Body of pancreas (tissue), 4 donors: ENCODE data around the gene KCNJ10. TPM values are rescaled to one million over a fixed set of nuclear protein-coding genes. Genes with fewer than 3 reads are reported as not detected.

Experiments
- ATAC-seq: fragments of 150-250 bp; one replicate; pipeline ENCODE4 v1.9.1; 2016
- DNase-seq, 4 donors: peaks; one replicate each; pipeline ENCODE4 v3.0.0-alpha.2; 2019
- H3K27ac ChIP-seq, 4 donors: fragments of 200-600 bp; sonication (generic); 1 replicate in 3 of 4; 2 replicates in 1 of 4; pipeline versions ENCODE4 v1.5.1 to v1.6.1; 2016 to 2019; ENCODE audit warnings: mild to moderate bottlenecking in 1 of 4, mixed read lengths in 1 of 4, moderate library complexity in 1 of 4
- H3K27me3 ChIP-seq, 2 donors: fragments of 200-600 bp; sonication (generic); one replicate each; pipeline ENCODE4 v1.6.0; 2016; ENCODE audit warnings: mild to moderate bottlenecking in 1 of 2
- H3K36me3 ChIP-seq, 2 donors: fragments of 200-600 bp; sonication (generic); replicated peaks in 1 of 2; 2 replicates each; pipeline ENCODE4 v1.5.1; 2016; ENCODE audit warnings: low read depth in 2 of 2; ENCODE audit not compliant: insufficient read depth in 1 of 2
- H3K4me1 ChIP-seq: fragments of 200-600 bp; sonication (generic); one replicate; pipeline ENCODE4 v1.6.0; 2016
- H3K4me3 ChIP-seq, 2 donors: fragments of 200-600 bp; sonication (generic); 1 replicate in 1 of 2; 2 replicates in 1 of 2; pipeline ENCODE4 v1.5.1; 2016 to 2019
- H3K9me3 ChIP-seq, 3 donors: fragments of 200-600 bp; sonication (generic); 1 replicate in 2 of 3; 2 replicates in 1 of 3; pipeline ENCODE4 v1.5.1; 2016
- CTCF ChIP-seq, 7 experiments: fragments of 450-650 bp in 4 of 7; fragments of 200-600 bp in 3 of 7; sonication (generic) in 3 of 7; IDR thresholded peaks; one replicate each; pipeline ENCODE4 v1.5.1; 2016 to 2019; ENCODE audit warnings: antibody characterized with exemption in 7 of 7
- POLR2A ChIP-seq, 3 donors: fragments of 450-650 bp; IDR thresholded peaks; one replicate each; pipeline ENCODE4 v1.6.1; 2016; ENCODE audit warnings: antibody characterized with exemption in 3 of 3, mild to moderate bottlenecking in 2 of 3
- WGBS, 2 donors: methylation state at CpG; one replicate each; pipeline ENCODE4 v1.1.5; 2017; 5-methylcytosine and 5-hydroxymethylcytosine counted together
- intact Hi-C: fragments of 100-400 bp; cut with DNase I; formaldehyde crosslinking; loops from one replicate; pipeline ENCODE4 v1.15.1; 2023
- total RNA-seq, 2 donors: library from RNA; depleted of rRNA; stranded (reverse); fragments of >200 nt; gene quantifications; one replicate each; pipeline ENCODE4 v1.1.0, GENCODE V29; 2016

Gene KCNJ10
- total RNA-seq, 2 donors from 2014 or later: not detected

- DNase-seq (no peak), ATAC-seq (no peak)
- intact Hi-C loops: loop anchor here (5.0 kb wide), 1 partner anchor 66 kb away; no protein-coding TSS in a partner anchor
- Histone ChIP-seq H3K9me3 (no peaks in the 10 kb centered on the region), H3K4me3 (no peak overlapping the region), H3K36me3 (no peaks in the 10 kb centered on the region), H3K27me3 (peaks cover 0 to 3% of the 10 kb centered on the region in 2 donors), H3K4me1 (no peaks in the 10 kb centered on the region), H3K27ac (no peak overlapping the region)
- TF ChIP-seq POLR2A (IDR thresholded peaks at IDR 0.05): no peak
- no peak for TF ChIP-seq CTCF (IDR thresholded peaks at IDR 0.05)
- 39 to 42% methylated on average over 10 to 12 of the region's 12 CpGs for WGBS, 2 donors
Observed at GRCh38 chr1:160116283-160117147, 46.6 kb upstream of the KCNJ10 start.

GRCh38 chr1:160115545-160116282, 45.8 kb upstream of the KCNJ10 start, which contains the start of gene ATP1A2:
TSS of gene ATP1A2 (plus strand) at chr1:160115759. CDS start at chr1:160115862, 103 bp downstream.
- DNase-seq: no peak
- no peak within 1 kb of the TSS for H3K4me3 ChIP-seq
- peaks cover 0 to 3% of the 10 kb centered on the region in 2 donors for H3K27me3 ChIP-seq
- no peaks in the 10 kb centered on the region for H3K36me3 ChIP-seq
- intact Hi-C loops: loop anchor here (5.0 kb wide), 1 partner anchor 67 kb away; no protein-coding TSS in a partner anchor
- ATAC-seq: no peak
- WGBS, 2 donors: 34 to 39% methylated on average over 16 of the region's 16 CpGs
- no peak within 1 kb of the TSS for H3K27ac ChIP-seq
- no peaks in the 10 kb centered on the region for H3K4me1 ChIP-seq
- H3K9me3 ChIP-seq: no peaks in the 10 kb centered on the region
- TF ChIP-seq POLR2A (IDR thresholded peaks at IDR 0.05) (no peak), CTCF (IDR thresholded peaks at IDR 0.05) (no peak)

- WGBS, 2 donors: 68 to 75% methylated on average over 4 of the region's 4 CpGs
- DNase-seq (no peak), ATAC-seq (no peak)
- H3K4me1 ChIP-seq: no peaks in the 10 kb centered on the region
- no peaks in the 10 kb centered on the region for H3K36me3 ChIP-seq
- H3K4me3 ChIP-seq: no peak overlapping the region
- H3K27ac ChIP-seq: no peak overlapping the region
- TF ChIP-seq POLR2A (IDR thresholded peaks at IDR 0.05) (no peak), CTCF (IDR thresholded peaks at IDR 0.05) (no peak)
- H3K9me3 ChIP-seq: no peaks in the 10 kb centered on the region
- intact Hi-C loops: no loop called here
- peaks cover 0 to 3% of the 10 kb centered on the region in 2 donors for H3K27me3 ChIP-seq
Observed at GRCh38 chr1:160114085-160114484, 44.1 kb upstream of the KCNJ10 start.

GRCh38 chr1:160113407-160113806, 43.4 kb upstream of the KCNJ10 start:
- no peaks in the 10 kb centered on the region for H3K4me1 ChIP-seq
- 73 to 79% methylated on average over 7 to 8 of the region's 8 CpGs for WGBS, 2 donors
- TF ChIP-seq CTCF (IDR thresholded peaks at IDR 0.05): no peak
- no peak for TF ChIP-seq POLR2A (IDR thresholded peaks at IDR 0.05)
- H3K36me3 ChIP-seq: no peaks in the 10 kb centered on the region
- H3K4me3 ChIP-seq: no peak overlapping the region
- intact Hi-C loops: no loop called here
- H3K9me3 ChIP-seq: no peaks in the 10 kb centered on the region
- no peak for ATAC-seq
- no peak for DNase-seq
- H3K27me3 ChIP-seq: peaks cover 0 to 3% of the 10 kb centered on the region in 2 donors
- no peak overlapping the region for H3K27ac ChIP-seq
